Measurements from ENCODE around the gene UCHL1.
"Not testable (repeated sequence)": the region's sequence is repeated elsewhere in the genome, so short reads cannot be mapped to it uniquely, and the experiment has no call there.

Gene UCHL1

GRCh38 chr4:41290479-41290878 lies 33.8 kb downstream of the UCHL1 start:
- no peak for DNase-seq (ENCODE audit: low read depth in 2 of 2)

DNA sequence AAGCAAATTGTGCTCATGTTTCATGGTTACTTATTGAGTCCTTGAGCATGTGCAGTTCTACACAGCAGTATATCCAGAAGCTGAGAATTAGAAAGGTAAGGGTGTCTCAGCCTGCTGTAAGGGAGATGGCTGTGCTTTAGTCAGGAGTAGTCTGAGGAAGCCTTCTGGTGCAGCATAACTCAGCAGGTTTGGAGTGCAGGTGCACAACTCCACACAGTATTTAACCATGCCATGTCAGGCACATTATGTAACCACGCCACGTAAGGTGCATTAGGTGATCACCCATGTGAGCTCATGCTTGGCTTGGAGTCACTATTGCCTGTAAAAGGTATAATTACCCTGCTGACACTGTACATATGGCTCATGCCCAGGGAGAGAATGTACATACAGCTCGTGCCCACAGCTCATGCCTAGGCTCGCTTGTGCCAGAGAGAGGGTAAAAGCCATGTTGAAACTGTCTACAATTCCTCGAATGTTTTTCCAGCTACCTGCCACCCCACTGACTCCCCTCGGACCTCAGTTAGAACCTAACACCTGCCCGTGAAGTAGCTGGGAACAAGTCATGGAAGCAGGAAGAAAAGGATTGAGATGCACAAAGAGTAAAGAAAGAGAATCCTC lies 37.8 kb downstream of the UCHL1 start:
- DNase-seq (ENCODE audit: low read depth in 2 of 2): no peak

GRCh38 chr4:41296995-41297394 lies 40.3 kb downstream of the UCHL1 start:
- DNase-seq (ENCODE audit: low read depth in 2 of 2): no peak

DNA sequence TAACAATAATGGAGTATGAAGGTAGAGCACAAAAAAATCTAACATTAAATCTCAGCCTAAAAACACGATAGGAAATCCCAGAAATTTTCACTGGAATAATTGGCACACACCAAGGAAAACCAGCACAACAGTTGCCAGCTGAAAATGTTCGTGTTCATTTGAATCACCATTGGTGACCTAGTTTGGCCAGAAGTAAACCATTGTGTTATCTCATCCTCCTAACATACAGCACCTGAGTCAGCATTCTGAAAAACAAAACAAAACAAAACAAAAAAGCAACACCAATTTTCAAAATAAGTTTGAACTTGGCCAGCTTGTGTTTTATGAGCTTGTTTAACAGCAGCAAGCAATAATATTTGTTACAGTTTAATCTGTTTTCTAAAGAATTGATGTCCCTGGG lies 41.1 kb downstream of the UCHL1 start:
- DNase-seq (ENCODE audit: low read depth in 2 of 2): no peak

DNA sequence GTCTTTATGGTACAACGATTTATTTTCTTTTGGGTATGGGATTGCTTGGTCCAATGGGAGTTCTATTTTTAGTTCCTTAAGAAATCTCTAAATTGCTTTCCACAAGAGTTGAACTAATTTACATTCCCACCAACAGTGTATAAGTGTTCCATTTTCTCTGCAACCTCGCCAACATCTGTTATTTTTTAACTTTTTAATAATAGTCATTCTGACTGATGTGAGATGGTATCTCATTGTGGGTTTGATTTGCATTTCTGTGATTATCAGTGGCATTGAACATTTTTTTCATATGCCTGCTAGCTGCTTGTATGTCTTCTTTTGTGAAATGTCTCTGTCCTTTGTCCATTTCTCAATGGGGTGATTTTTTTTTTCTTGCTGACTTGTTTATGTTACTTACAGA lies 42.8 kb downstream of the UCHL1 start:
- no peak for DNase-seq (ENCODE audit: low read depth in 2 of 2)

DNA sequence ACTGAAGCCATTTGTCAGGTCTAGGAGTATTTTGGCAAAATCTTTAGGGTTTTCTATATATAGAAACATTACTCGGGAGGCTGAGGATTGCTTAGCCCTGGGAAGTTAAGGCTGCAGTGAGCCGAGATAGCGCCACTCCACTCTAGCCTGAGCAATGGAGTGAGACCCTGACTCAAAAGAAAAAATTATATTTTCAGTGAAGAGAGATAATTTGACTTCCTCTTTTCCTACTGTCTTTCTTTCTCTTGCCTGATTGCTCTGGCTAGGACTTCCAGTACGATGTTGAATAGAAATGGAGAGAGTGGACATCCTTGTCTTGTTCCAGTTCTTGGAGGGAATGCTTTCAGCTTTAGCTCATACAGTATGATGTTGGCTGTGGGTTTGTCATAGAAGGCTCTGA lies 44.4 kb downstream of the UCHL1 start:
- no peak for DNase-seq (ENCODE audit: low read depth in 2 of 2)

- DNase-seq (ENCODE audit: low read depth in 2 of 2): no peak
Measured at GRCh38 chr4:41303372-41304118, 46.8 kb downstream of the UCHL1 start.

GRCh38 chr4:41304221-41304620 lies 47.5 kb downstream of the UCHL1 start:
- DNase-seq (ENCODE audit: low read depth in 2 of 2): no peak

DNA sequence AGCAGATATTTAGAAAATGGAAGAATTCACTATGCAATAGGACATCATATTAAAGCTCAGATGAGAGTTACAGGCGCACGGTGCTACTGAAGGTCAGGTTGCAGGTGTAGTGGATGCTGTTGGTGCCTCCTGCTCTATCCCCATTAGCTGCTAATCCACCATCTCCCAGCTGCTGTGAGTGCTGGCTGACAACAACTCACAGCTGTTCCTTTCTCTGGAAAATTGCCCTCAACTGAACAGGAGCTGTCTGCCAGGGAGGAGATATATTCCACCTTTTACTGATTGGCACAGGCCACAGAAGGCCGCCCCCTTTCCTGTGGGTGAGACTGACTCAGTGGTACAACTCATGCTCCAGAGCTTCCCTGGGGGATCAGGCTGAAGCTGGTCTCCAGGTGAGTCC lies 48.7 kb downstream of the UCHL1 start:
- DNase-seq (ENCODE audit: low read depth in 2 of 2): no peak

- DNase-seq (ENCODE audit: low read depth in 2 of 2): no peak
Measured at GRCh38 chr4:41307638-41308037, 50.9 kb downstream of the UCHL1 start.

DNA sequence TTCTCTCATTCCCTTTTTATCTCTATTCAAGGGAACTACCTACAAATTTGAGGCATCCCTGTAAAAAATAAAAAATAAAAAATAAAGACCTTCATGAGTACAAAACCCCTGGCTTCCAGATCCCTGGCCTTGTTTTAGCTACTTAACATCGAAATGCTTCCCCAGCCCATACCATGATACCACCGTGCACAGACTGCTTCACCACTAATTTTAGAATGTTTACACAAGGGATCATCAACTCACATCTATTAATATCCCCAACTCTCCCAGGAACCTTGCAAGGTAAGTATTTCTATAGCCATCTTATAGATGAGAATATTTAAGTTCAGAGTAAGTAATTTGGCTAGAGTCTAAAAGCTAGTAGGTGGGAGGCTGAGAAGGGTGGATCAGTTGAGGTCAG lies 51.7 kb downstream of the UCHL1 start:
- no peak for DNase-seq (ENCODE audit: low read depth in 2 of 2)

DNA sequence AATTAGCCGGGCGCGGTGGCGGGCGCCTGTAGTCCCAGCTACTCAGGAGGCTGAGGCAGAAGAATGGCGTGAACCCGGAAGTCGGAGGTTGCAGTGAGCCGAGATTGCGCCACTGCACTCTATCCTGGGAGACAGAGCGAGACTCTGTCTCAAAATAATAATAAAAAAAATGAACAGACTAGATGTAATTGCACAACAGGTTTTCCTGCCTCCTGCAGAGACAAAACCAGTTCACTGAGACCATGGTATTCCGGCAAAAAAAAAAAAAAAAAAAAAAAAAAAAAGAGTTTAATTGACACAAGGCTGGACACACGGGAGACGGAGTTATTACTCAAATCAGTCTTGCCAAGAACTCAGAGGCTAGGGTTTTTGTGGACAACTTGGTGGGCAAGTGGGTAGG lies 58.7 kb downstream of the UCHL1 start:
- not testable (repeated sequence) for DNase-seq (ENCODE audit: low read depth in 2 of 2)

DNA sequence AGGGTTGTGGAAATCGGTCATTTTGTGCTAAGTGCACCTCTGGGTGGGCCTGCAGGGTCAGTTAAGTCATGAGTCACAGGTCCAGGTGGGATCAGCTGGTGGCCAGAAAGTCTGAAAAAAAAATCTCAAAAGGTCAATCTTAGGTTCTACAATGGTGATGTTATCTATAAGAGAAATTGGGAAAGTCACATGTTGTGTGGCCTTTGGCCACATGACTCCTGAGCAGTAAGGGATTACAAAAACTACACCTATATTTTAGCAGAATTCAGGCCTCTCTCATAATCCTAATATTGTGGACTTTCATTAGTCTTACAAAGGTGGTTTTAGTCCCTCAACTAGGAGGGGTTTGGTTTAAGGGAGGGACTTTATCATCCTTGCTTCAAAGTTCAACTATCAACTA lies 59.1 kb downstream of the UCHL1 start:
- DNase-seq (ENCODE audit: low read depth in 2 of 2): no peak

All from stimulated activated CD4-positive, alpha-beta T cell treated with anti-CD3 and anti-CD28 coated beads, Interleukin-12 subunit alpha, Interleukin-12 subunit beta, amount 100 ng/mL, for 24 hours (primary cell).